MCF 10A (cell line): ENCODE data around the gene NDC1. TPM values are rescaled to one million over a fixed set of nuclear protein-coding genes. Genes with fewer than 3 reads are reported as not detected.

ENCODE experiments used
- BruUV-seq: library from RNA; stranded (reverse); fragments of 400-500 nt; replicated peaks from 2 replicates; lab custom pipeline; 2021; lab: Mats Ljungman, UMichigan
- CTCF ChIA-PET: fragments of 300-600 bp; sonication (Branson Sonifier 250); formaldehyde crosslinking; extraction: SDS; loops from one replicate; lab custom pipeline; 2021; ENCODE audit warnings: antibody characterized with exemption, inconsistent platforms; lab: Yijun Ruan, JAX
- POLR2A ChIA-PET: fragments of 300-600, 350-650 bp; sonication (Branson Sonifier 250); formaldehyde crosslinking; extraction: SDS; loops from one replicate; lab custom pipeline; 2020; ENCODE audit warnings: antibody characterized with exemption, inconsistent platforms; lab: Yijun Ruan, JAX
- DNase-seq: peaks from one replicate; pipeline ENCODE4 v3.0.0-alpha.2; 2018; ENCODE audit not compliant: unreplicated experiment
- H3K27ac Mint-ChIP-seq: one replicate; pipeline ENCODE4 v1.8.0; 2022; ENCODE audit warnings: mild to moderate bottlenecking, low read depth, mixed read lengths; ENCODE audit not compliant: unreplicated experiment
- H3K27me3 Mint-ChIP-seq: one replicate; pipeline ENCODE4 v1.8.0; 2022; ENCODE audit warnings: mixed read lengths; ENCODE audit not compliant: insufficient read depth, unreplicated experiment
- H3K36me3 Mint-ChIP-seq: one replicate; pipeline ENCODE4 v1.8.0; 2022; ENCODE audit warnings: mild to moderate bottlenecking, moderate library complexity, mixed read lengths; ENCODE audit not compliant: insufficient read depth, unreplicated experiment
- H3K4me1 Mint-ChIP-seq: one replicate; pipeline ENCODE4 v1.8.0; 2022; ENCODE audit warnings: mixed read lengths; ENCODE audit not compliant: insufficient read depth, unreplicated experiment
- H3K4me3 Mint-ChIP-seq: one replicate; pipeline ENCODE4 v1.8.0; 2022; ENCODE audit warnings: mild to moderate bottlenecking, moderate library complexity, mixed read lengths; ENCODE audit not compliant: unreplicated experiment
- H3K9me3 Mint-ChIP-seq: one replicate; pipeline ENCODE4 v1.8.0; 2022; ENCODE audit warnings: mixed read lengths; ENCODE audit not compliant: unreplicated experiment
- CTCF ChIP-seq: fragments of 200-600 bp; IDR thresholded peaks from one replicate; pipeline ENCODE4 v1.8.0; 2022; ENCODE audit warnings: antibody characterized with exemption, mild to moderate bottlenecking; ENCODE audit not compliant: unreplicated experiment
- intact Hi-C: fragments of 100-400 bp; cut with micrococcal nuclease; formaldehyde crosslinking; loops from 2 replicates; pipeline ENCODE4 v1.14.1; 2022
- total RNA-seq: library from RNA; stranded (reverse); gene quantifications from 2 replicates; pipeline ENCODE4 v1.2.3, GENCODE V29; 2022

The NDC1 gene
- total RNA-seq, 1 experiment from 2014 or later, result 18.7 TPM

GRCh38 chr1:53733447-53733931 lies 104.6 kb downstream of the NDC1 start:
- Mint-ChIP-seq H3K27ac (peak overlapping the region; percentile 85), H3K4me3 (no peak overlapping the region), H3K4me1 (peaks cover 28% of the 10 kb centered on the region), H3K27me3 (no peaks in the 10 kb centered on the region), H3K36me3 (peaks cover 4% of the 10 kb centered on the region), H3K9me3 (no peaks in the 10 kb centered on the region)
- ChIA-PET CTCF (interaction anchor here (1.3 to 1.7 kb wide), 2 partner anchors 21 to 161 kb away, joined by 4 read pairs; no protein-coding TSS in a partner anchor), POLR2A (interaction anchor here (0.7 to 2.6 kb wide), 5 partner anchors 9 to 1317 kb away, joined by 3 to 11 read pairs (median 4); no protein-coding TSS in a partner anchor)
- TF ChIP-seq CTCF, result no peak
- DNase-seq, result no peak
- BruUV-seq, result TSS peak; percentile 52
- intact Hi-C loops, result no loop called here

- no peaks in the 10 kb centered on the region for H3K27me3 Mint-ChIP-seq
- intact Hi-C loops, result no loop called here
- peaks cover 28% of the 10 kb centered on the region for H3K4me1 Mint-ChIP-seq
- no TSS peak for BruUV-seq
- peaks cover 4% of the 10 kb centered on the region for H3K36me3 Mint-ChIP-seq
- TF ChIP-seq CTCF, result no peak
- no peaks in the 10 kb centered on the region for H3K9me3 Mint-ChIP-seq
- peak; percentile 75 for DNase-seq
- POLR2A ChIA-PET, result interaction anchor here (0.8 to 2.6 kb wide), 4 partner anchors 9 to 53 kb away, joined by 3 to 11 read pairs (median 6); no protein-coding TSS in a partner anchor
- peak overlapping the region; percentile 63 for H3K4me3 Mint-ChIP-seq
- CTCF ChIA-PET, result interaction anchor here (0.7 to 1.7 kb wide), 3 partner anchors 21 to 338 kb away, joined by 3 to 4 read pairs (median 4); no protein-coding TSS in a partner anchor
- peak overlapping the region; percentile 85 for H3K27ac Mint-ChIP-seq
Measured at GRCh38 chr1:53732912-53733317, 105.2 kb downstream of the NDC1 start.

GRCh38 chr1:53732409-53732808 lies 105.7 kb downstream of the NDC1 start:
- no peak for TF ChIP-seq CTCF
- Mint-ChIP-seq H3K9me3 (no peaks in the 10 kb centered on the region), H3K36me3 (peaks cover 4% of the 10 kb centered on the region), H3K4me3 (peak overlapping the region; percentile 46), H3K27me3 (no peaks in the 10 kb centered on the region), H3K4me1 (peaks cover 28% of the 10 kb centered on the region), H3K27ac (peak overlapping the region; percentile 85)
- DNase-seq, result no peak
- POLR2A ChIA-PET, result interaction anchor here (0.6 to 2.6 kb wide), 4 partner anchors 8 to 54 kb away, joined by 3 to 11 read pairs (median 6); no protein-coding TSS in a partner anchor
- intact Hi-C loops, result no loop called here
- TSS peak; percentile 47 for BruUV-seq
- CTCF ChIA-PET, result interaction anchor here (0.7 to 1.7 kb wide), 2 partner anchors 22 to 337 kb away, joined by 3 to 4 read pairs; no protein-coding TSS in a partner anchor

GRCh38 chr1:53731779-53732305 lies 106.3 kb downstream of the NDC1 start:
- peaks cover 4% of the 10 kb centered on the region for H3K36me3 Mint-ChIP-seq
- CTCF ChIA-PET, result interaction anchor here (1.7 kb wide), 1 partner anchor 22 kb away, joined by 4 read pairs; no protein-coding TSS in a partner anchor
- no peaks in the 10 kb centered on the region for H3K27me3 Mint-ChIP-seq
- intact Hi-C loops, result no loop called here
- no TSS peak for BruUV-seq
- H3K4me1 Mint-ChIP-seq, result peaks cover 28% of the 10 kb centered on the region
- DNase-seq, result no peak
- H3K9me3 Mint-ChIP-seq, result no peaks in the 10 kb centered on the region
- POLR2A ChIA-PET, result interaction anchor here (0.5 to 1.2 kb wide), 3 partner anchors 10 to 54 kb away, joined by 3 to 4 read pairs (median 3); no protein-coding TSS in a partner anchor
- H3K27ac Mint-ChIP-seq, result no peak overlapping the region
- H3K4me3 Mint-ChIP-seq, result peak overlapping the region; percentile 46
- no peak for TF ChIP-seq CTCF
